Renal pelvis (tissue), 4 donors: ENCODE measurements around the gene GALNT12. TPM values are rescaled to one million over a fixed set of nuclear protein-coding genes. Genes with fewer than 3 reads are reported as not detected.

Source experiments
- DNase-seq: peaks from one replicate; pipeline ENCODE4 v3.0.0-alpha.2; 2013
- polyA plus RNA-seq, 3 donors: library from polyadenylated mRNA; unstranded; fragments of 120-200 nt; gene quantifications; one replicate each; pipeline ENCODE4 v1.2.1, GENCODE V29; 2013; ENCODE audit not compliant: insufficient read length in 3 of 3

Gene GALNT12
- polyA plus RNA-seq, 3 donors = 8.3 to 9.9 (median 9.2) TPM

DNA sequence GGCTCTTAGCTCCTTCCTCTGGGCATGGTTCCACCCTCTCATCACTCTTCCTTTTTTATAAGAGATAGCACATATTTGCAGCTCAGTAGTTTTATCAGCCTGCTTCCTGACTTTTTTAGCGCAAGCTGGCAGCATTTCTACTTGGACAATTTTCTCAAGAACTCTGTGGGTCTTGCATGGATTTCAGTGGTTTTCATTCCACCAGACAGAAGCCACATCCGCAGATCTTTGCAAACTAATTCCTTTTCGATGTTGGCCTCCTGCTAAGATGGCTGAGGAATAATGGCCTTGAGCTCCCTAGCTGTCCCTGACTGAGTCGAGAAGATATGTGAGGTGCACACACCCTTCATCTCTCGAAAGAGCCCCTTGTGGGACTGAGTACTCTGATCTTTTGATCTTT is 49.5 kb downstream of the GALNT12 start:
- DNase-seq = no peak

DNA sequence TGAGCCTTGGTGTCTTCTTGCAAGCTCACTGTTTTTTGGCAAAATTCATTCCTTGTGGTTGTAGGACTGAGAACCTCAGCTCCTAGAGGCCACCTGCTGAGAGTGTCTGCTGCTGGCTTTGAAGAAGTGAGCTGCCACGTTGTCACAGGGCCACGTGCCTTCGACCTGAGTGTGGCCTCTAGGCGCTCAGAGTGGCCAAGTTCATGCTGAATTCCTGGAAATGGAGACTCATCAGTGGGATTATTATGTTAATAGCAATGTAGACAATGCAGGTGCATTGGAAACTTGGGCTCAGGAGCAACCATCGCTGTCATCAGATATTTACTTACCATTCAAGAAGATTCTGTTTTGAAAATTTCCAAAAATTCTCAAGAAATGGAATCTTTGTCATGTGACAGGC is 52.5 kb downstream of the GALNT12 start:
- no peak for DNase-seq

DNA sequence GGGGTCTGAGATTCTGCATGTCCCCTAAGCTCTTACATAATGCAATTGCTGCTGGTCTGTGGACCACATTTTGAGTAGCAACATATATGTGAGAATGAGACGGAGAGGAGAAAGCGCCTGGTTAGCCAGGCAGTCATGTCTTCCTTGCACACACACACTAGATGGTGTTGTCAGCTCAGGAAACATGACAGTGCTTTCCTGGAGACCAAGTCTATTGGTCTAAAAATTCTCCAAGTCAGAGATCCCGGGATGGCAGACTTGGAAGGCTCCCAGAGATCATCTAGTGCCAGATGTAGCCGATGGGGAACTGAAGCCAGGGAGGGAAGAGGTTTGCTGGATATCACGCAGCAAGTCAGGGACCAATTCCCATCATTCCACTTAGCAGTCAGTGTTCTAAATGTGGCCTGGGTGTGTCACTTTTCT is 53.4 kb downstream of the GALNT12 start:
- no peak for DNase-seq

- DNase-seq = no peak
These were observed 54.5 kb downstream of the GALNT12 start for GRCh38 chr9:98861781-98862504.

DNA sequence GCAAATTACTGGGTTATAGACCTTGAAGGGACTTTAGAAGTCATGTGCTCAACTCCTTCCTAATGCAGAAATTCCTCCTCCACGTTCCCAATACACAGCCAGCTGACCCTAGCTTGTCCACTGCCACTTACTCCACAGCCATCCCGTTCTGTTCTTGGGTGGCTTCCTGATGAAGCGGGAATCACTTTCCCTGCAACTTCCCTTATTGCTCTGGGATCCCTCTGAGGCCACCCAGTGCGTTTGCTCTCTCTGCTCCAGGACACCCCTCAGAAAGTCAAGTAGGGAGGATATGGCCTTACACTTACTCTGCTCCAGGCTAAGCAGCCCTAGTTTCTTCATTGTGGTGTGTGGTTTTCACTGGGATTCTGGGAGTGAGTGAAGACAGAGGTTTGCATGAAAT is 55.5 kb downstream of the GALNT12 start:
- DNase-seq = no peak

DNA sequence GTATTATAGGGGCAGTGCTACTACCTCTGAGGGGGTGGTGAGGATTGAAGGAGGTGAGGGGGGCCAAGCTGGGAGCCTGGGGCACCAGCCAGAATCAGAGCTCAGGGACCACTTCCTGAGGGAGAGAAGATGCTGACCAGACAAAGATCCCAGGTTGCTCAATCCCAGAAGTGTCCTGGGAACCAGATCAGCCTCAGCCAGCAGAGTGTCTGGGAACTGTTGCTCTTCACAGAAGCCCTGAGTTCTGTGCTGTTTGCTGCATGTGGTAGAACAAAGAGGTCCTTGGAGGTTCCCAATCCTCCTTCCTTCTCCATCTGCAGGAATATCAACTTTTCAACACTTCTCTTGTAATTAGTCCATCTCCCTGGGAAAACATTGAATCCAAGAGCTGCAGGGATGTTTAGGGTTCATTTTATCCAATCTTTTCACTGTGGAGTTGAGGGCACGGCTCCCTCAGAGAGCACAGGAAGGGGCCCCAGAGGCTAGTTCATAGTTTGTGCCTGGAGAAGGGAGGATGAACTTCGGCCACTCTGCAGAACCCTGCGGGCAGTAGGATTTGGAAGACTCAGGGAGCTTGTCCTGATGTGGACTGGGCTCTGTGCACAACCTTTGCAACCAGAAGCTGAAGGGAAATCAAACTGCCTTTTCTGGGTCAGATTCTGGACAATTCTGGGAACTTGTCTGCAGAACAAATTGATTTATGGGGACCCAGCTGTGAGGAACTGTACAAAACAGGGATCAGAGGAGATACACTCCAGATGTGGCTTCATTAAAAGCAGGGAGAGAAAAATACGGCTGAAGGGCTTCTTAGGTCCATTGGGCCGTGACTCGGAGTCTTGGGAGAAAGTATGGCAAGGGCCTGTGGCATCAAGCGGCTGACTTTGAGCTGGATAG is 57.1 kb downstream of the GALNT12 start:
- no peak for DNase-seq

GRCh38 chr9:98865284-98865875 is 57.9 kb downstream of the GALNT12 start:
- no peak for DNase-seq

- DNase-seq = no peak
These were observed 59.1 kb downstream of the GALNT12 start for GRCh38 chr9:98866435-98867102.

DNA sequence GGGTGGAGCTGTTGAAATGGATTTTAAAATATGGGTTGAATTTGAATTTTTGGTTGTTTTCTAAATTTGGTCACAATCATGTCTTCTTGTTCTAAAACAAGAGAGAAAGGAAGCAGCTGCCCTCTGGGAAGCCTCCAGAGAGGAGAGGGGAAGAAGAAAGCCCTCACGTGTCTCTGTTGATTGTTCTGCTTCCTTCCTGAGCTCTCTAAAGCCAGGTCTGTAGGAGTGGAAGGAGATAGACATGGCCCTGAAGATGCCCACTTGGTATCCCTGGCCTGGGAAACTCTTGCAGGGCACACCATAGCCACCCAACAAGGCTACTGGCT is 59.6 kb downstream of the GALNT12 start:
- no peak for DNase-seq

GRCh38 chr9:98867429-98868168 is 60.1 kb downstream of the GALNT12 start:
- no peak for DNase-seq

DNA sequence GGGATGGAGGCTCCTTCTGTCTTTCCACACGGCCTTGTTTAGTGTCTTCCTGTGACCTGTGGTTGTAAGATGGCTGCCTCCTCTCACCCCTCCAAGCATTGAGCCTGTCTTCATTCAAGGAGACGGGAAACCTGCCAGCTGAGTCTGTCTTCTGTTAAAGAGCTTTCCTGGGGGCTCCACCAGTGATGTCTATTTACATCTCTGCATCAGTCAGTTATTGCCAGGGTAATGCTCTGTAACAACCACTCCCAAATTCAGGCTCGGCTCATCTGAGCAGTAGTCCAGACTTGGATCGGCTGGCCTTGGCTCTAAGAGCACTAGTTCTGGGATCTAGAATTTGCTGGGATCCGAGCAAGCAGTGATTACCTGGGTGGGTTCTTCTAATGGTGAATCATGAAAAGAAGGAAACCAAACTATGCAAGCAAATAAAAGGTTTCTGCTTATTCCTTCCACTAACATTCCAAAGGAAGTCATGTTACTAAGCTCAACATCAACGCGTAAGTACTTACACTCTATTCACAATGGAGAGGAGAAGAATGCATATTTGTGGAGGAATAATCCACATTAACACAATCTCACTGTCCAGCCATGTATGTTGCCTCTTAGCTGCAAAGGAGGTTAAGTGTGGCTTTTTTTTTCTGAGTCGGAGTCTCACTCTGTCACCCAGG is 61.7 kb downstream of the GALNT12 start:
- DNase-seq = no peak

- DNase-seq = no peak
These were observed 62.4 kb downstream of the GALNT12 start for GRCh38 chr9:98869866-98870265.

- no peak for DNase-seq
These were observed 63.5 kb downstream of the GALNT12 start for GRCh38 chr9:98870782-98871557.

DNA sequence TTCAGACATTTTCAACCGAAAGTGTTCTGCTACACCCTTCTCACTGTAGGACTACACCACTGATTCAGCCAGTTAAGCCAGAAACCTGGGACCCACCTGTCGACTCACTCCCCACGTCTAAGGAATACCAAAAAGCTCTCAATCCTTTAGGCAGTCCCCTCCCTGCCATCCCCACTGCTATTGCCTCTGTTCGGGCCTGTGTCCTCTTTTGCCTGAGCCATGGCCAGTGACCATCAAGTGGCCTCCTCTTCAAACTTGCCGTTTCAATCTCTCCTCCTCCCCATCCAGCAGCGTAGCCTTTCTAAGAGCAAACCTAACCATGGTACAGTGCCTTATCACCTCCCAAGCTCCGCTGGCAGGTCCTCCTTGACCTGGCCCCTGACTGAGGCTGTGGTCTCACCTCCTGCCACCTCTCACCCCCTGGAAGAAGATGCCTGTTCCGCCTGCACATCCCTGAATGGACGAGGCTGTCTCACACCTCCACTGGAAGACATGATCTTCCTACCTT is 64.1 kb downstream of the GALNT12 start:
- DNase-seq = no peak

- DNase-seq = no peak
These were observed 66.1 kb downstream of the GALNT12 start for GRCh38 chr9:98873526-98873925.

DNA sequence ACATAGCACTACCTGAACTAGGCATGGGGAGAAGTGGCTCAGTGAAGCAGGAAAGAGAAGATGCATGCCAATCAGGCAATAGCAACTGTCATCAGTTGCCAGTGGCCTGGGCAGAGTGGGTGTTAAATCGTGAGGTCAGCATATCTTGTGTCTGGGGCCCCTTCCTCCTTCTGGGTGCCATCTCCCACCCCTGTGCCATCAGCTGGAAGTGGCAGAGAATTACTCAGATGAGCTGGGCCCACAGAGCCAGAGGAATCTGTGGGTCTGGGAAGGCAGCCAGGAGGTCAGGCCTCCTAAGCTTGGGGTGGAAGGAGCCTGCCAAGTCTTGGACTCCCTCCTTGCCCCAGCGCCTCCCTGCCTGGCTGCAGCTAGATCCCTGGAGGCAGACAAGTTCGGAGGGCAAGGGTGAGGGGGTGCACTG is 66.5 kb downstream of the GALNT12 start:
- DNase-seq = no peak

DNA sequence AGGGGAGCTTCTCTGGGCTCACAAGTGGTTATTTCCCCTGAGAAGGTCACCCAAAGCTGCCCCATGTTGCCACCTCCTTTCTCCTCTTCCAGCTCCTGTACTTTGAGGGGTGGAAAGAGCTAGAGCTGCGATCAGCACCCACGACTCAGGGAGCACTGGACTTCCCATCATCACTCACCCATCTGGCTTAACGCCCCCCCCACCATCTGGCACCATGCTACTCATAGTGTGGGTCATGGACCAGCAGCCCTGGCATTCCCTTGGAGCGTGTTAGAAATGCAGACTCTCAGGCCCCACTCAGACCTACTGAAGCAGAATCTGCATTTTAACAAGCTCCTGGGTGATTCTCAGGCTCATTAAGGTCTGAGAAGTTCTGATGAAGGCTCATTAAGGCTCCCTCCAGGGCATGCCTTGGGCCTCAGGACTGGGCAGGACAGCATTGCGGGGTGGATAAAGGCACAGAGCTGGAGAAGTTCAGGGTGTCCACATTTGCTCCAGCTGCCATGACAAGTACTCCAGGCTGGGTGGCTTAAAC is 67.3 kb downstream of the GALNT12 start:
- DNase-seq = no peak

GRCh38 chr9:98875536-98875935 is 68.1 kb downstream of the GALNT12 start:
- DNase-seq = no peak

GRCh38 chr9:98877311-98877710 is 69.8 kb downstream of the GALNT12 start:
- DNase-seq = no peak
